GM19438 (cell line): ENCODE results near the gene TSPAN11.

Experiments used
- ATAC-seq: cut with Tn5 transposase; IDR thresholded peaks from one replicate; pipeline ENCODE4 v1.9.1; 2021; ENCODE audit warnings: low read depth; ENCODE audit not compliant: unreplicated experiment

The TSPAN11 gene

DNA sequence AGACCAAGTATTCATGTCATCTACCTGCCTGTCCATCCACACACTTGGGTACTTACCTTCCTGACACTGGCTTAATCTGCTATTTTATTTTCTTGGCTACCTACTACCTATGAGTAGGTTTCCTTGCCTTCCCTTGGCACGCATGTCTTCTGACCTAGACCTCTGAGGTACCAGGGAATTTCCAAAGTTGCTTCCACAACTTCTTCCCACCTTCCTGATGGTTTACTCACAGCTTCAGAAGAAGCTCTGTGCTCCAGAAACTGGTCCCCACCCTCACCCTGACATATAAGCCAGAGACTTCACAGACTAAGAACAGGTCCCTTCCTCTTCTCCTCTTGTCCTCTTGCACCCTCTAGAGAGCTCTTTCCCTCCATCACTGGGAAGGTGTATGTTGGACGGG is 111.4 kb downstream of the TSPAN11 start:
- no peak for ATAC-seq

DNA sequence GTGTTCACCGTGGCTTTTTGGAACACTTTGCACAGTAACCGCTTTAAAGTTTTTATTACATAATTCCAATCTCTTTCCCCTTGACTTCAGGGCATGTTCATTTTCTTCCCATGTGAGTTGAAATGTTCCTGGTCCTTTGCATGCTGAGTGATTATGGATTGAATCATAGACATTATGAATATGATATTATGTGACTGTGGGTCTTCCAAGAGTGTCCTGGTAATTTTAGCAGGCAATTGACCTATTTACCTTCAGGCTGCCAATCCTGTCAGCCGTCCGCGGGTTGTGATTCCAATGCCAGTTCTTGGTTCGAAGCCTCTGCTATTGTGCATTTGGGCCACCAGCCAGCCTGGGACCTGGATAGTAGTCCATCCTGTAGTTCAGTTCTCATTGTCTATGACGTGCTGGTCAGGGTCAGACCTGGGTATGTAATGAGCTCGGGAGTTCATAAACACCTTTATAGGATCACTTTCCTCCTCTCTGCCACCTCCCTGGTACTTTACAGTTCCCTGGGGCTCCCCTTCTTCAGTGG is 114.6 kb downstream of the TSPAN11 start:
- no peak for ATAC-seq
